K562 (cell line): Measurements from ENCODE around the gene CREB5. TPM values are rescaled to one million over a fixed set of nuclear protein-coding genes. Genes with fewer than 3 reads are reported as not detected.

Source experiments
- ATAC-seq: fragments of 200-7000 bp; cut with Tn5 transposase; 3 replicates; pipeline ENCODE4 v1.9.1; 2020; ENCODE audit warnings: moderate library complexity
- BruUV-seq: library from RNA; stranded (reverse); fragments of 400-500 nt; replicated peaks from 2 replicates; lab custom pipeline; 2021; lab: Mats Ljungman, UMichigan
- CTCF ChIA-PET: fragments of 300-600 bp; formaldehyde crosslinking; extraction: SDS; loops from one replicate; lab custom pipeline; 2021; ENCODE audit warnings: low intra/inter-chr PET ratio; lab: Yijun Ruan, JAX
- POLR2A ChIA-PET: fragments of 300-600, 350-650 bp; sonication (Branson Sonifier 250); formaldehyde crosslinking; extraction: SDS; loops from one replicate; lab custom pipeline; 2021; ENCODE audit warnings: antibody characterized with exemption, inconsistent platforms; lab: Yijun Ruan, JAX
- DNase-seq, 4 experiments: peaks; one replicate each; pipeline versions ENCODE4 v3.0.0 to v3.0.0-alpha.2; 2011 to 2018; ENCODE audit warnings: low spot score in 3 of 4, mixed read lengths in 3 of 4; ENCODE audit errors: extremely low read depth in 1 of 4
- FAIRE-seq: peaks from 2 replicates; lab custom pipeline; 2011; peaks lifted over from hg19 to GRCh38; lab: Jason Lieb, UNC
- H2AFZ ChIP-seq: 2 replicates; pipeline ENCODE4 v1.6.0; 2011; ENCODE audit warnings: low read depth, low read length, control low read depth, inconsistent platforms
- H3K27ac ChIP-seq: fragments of 200-600 bp; 3 replicates; pipeline ENCODE4 v1.8.0; 2011; ENCODE audit warnings: low read depth, mild to moderate bottlenecking, control low read depth, inconsistent platforms, low read length, moderate library complexity, mixed read lengths; ENCODE audit errors: extremely low read depth
- H3K27me3 ChIP-seq, 2 experiments: fragments of 300-600 bp in 1 of 2; 2 replicates in 1 of 2; 3 replicates in 1 of 2; pipeline versions ENCODE4 v1.6.0 to v1.8.0; 2011; ENCODE audit warnings: inconsistent platforms in 2 of 2, low read length in 2 of 2, mild to moderate bottlenecking in 1 of 2, mixed read lengths in 1 of 2, moderate library complexity in 1 of 2; ENCODE audit not compliant: control insufficient read depth in 2 of 2, insufficient read depth in 2 of 2
- H3K36me3 ChIP-seq: fragments of 300-600 bp; 3 replicates; pipeline ENCODE4 v1.8.0; 2011; ENCODE audit warnings: mild to moderate bottlenecking, low read length, inconsistent platforms; ENCODE audit not compliant: control insufficient read depth, insufficient read depth
- H3K4me1 ChIP-seq, 2 experiments: fragments of 200-600 bp in 1 of 2; replicated peaks in 1 of 2; 2 replicates in 1 of 2; 3 replicates in 1 of 2; pipeline versions ENCODE4 v1.5.1 to v1.8.0; 2011; ENCODE audit warnings: inconsistent platforms in 2 of 2, low read length in 2 of 2, mild to moderate bottlenecking in 1 of 2, mixed read lengths in 1 of 2, moderate library complexity in 1 of 2; ENCODE audit not compliant: control insufficient read depth in 2 of 2, insufficient read depth in 2 of 2
- H3K4me2 ChIP-seq: 2 replicates; pipeline ENCODE4 v1.6.1; 2011; ENCODE audit warnings: low read length, control low read depth, inconsistent platforms, mixed read lengths; ENCODE audit not compliant: insufficient read depth
- H3K4me3 ChIP-seq: fragments of 200-600 bp; sonication (generic), shearing (Covaris generic); 2 replicates; pipeline ENCODE4 v1.5.1; 2016; ENCODE audit warnings: control low read depth, inconsistent platforms
- H3K79me2 ChIP-seq: fragments of 200-600 bp; 3 replicates; pipeline ENCODE4 v1.8.0; 2011; ENCODE audit warnings: low read length, inconsistent platforms; ENCODE audit not compliant: control insufficient read depth, insufficient read depth
- H3K9ac ChIP-seq, 2 experiments: 2 replicates each; pipeline versions ENCODE4 v1.6.0 to v1.6.1; 2011; ENCODE audit warnings: low read depth in 2 of 2, low read length in 2 of 2, control low read depth in 1 of 2, inconsistent platforms in 1 of 2, mild to moderate bottlenecking in 1 of 2, mixed read lengths in 1 of 2; ENCODE audit not compliant: insufficient read depth in 1 of 2
- H3K9me1 ChIP-seq: one replicate; pipeline ENCODE4 v1.6.0; 2011; ENCODE audit warnings: inconsistent platforms, mild to moderate bottlenecking, low read length, moderate library complexity; ENCODE audit not compliant: control insufficient read depth, insufficient read depth
- H3K9me3 ChIP-seq: replicated peaks from 2 replicates; pipeline ENCODE4 v1.5.1; 2011; ENCODE audit warnings: low read depth, low read length, inconsistent platforms; ENCODE audit not compliant: control insufficient read depth, insufficient read depth
- H4K20me1 ChIP-seq: replicated peaks from 2 replicates; pipeline ENCODE4 v1.6.1; 2011; ENCODE audit warnings: low read length, inconsistent platforms, mixed read lengths; ENCODE audit not compliant: control insufficient read depth, insufficient read depth
- C11orf30 ChIP-seq: fragments of 450-650 bp; IDR thresholded peaks from 2 replicates; pipeline ENCODE4 v1.6.1; 2016; ENCODE audit warnings: low read depth, mild to moderate bottlenecking
- GTF2A2 ChIP-seq: IDR thresholded peaks from 2 replicates; pipeline ENCODE4 v1.6.1; 2016; ENCODE audit warnings: mild to moderate bottlenecking, missing genetic modification characterization, missing compliant biosample characterization
- HNRNPH1 ChIP-seq: fragments of 200-400 bp; formaldehyde crosslinking; optimal IDR thresholded peaks from 2 replicates; pipeline ENCODE3; 2017; ENCODE audit warnings: low read depth, mild to moderate bottlenecking, low read length, moderate library complexity
- ILF3 ChIP-seq: fragments of 450-650 bp; IDR thresholded peaks from 2 replicates; pipeline ENCODE4 v1.6.1; 2018; ENCODE audit warnings: antibody characterized with exemption, mild to moderate bottlenecking, moderate library complexity, borderline replicate concordance
- IRF9 ChIP-seq: fragments of 450-650 bp; IDR thresholded peaks from 2 replicates; pipeline ENCODE4 v1.6.1; 2016; ENCODE audit warnings: missing biosample characterization, missing genetic modification characterization
- KLF10 ChIP-seq: fragments of 250-450 bp; sonication (Bioruptor Pico); IDR thresholded peaks from 2 replicates; pipeline ENCODE4 v1.6.1; 2021; ENCODE audit warnings: matching md5 sums
- MBD2 ChIP-seq: sonication (generic); IDR thresholded peaks from 2 replicates; pipeline ENCODE4 v1.6.1; 2016; ENCODE audit warnings: low read depth, borderline replicate concordance
- MECOM ChIP-seq: fragments of 250-450 bp; sonication (Bioruptor Pico); IDR thresholded peaks from 2 replicates; pipeline ENCODE4 v1.8.0; 2022; ENCODE audit warnings: inconsistent platforms
- MYBL2 ChIP-seq, 2 experiments: fragments of 450-650 bp in 1 of 2; sonication (generic) in 1 of 2; formaldehyde crosslinking in 1 of 2; IDR thresholded peaks; 2 replicates each; pipeline versions ENCODE4 v1.6.1 to v1.8.1; 2017 to 2022; ENCODE audit warnings: borderline replicate concordance in 1 of 2, inconsistent platforms in 1 of 2, low read depth in 1 of 2, mild to moderate bottlenecking in 1 of 2, missing genetic modification reagents in 1 of 2, moderate library complexity in 1 of 2
- NBN ChIP-seq: fragments of 450-650 bp; IDR thresholded peaks from 2 replicates; pipeline ENCODE4 v1.6.1; 2016; ENCODE audit warnings: low read depth, mild to moderate bottlenecking
- POLR2AphosphoS2 ChIP-seq: IDR thresholded peaks from 2 replicates; pipeline ENCODE4 v1.6.1; 2012; ENCODE audit warnings: low read length, improper control_type of control experiment
- PRMT5 ChIP-seq: sonication (generic); formaldehyde crosslinking; IDR thresholded peaks from 2 replicates; pipeline ENCODE4 v1.5.0; 2020; ENCODE audit warnings: missing genetic modification reagents
- RUNX1 ChIP-seq: sonication (generic); IDR thresholded peaks from 2 replicates; pipeline ENCODE4 v1.6.1; 2016; ENCODE audit warnings: antibody characterized with exemption, low read depth
- SP2 ChIP-seq: IDR thresholded peaks from 2 replicates; pipeline ENCODE4 v1.6.1; 2011; ENCODE audit warnings: mild to moderate bottlenecking, low read depth, low read length, moderate library complexity; ENCODE audit not compliant: poor library complexity, severe bottlenecking; ENCODE audit errors: extremely low read depth
- SRSF3 ChIP-seq: fragments of 200-400 bp; formaldehyde crosslinking; IDR thresholded peaks from 2 replicates; pipeline ENCODE4 v1.6.1; 2016; ENCODE audit warnings: mild to moderate bottlenecking, low read length, moderate library complexity; ENCODE audit not compliant: insufficient read depth
- ZBTB7A ChIP-seq: IDR thresholded peaks from 2 replicates; pipeline ENCODE4 v1.6.1; 2011; ENCODE audit warnings: low read depth, mild to moderate bottlenecking, low read length, moderate library complexity, borderline replicate concordance; ENCODE audit not compliant: control insufficient read depth
- ZNF57 ChIP-seq: fragments of 450-650 bp; formaldehyde crosslinking; IDR thresholded peaks from 2 replicates; pipeline ENCODE4 v1.4.0; 2020; ENCODE audit warnings: mild to moderate bottlenecking, moderate library complexity
- WGBS: fragments of 100-300 bp; shearing (Covaris generic); methylation state at CpG from one replicate; pipeline ENCODE4 v1.1.6; 2016; ENCODE audit warnings: low coverage, mixed read lengths; ENCODE audit not compliant: insufficient coverage; ENCODE audit errors: missing lambda C conversion rate; 5-methylcytosine and 5-hydroxymethylcytosine counted together
- in situ Hi-C: fragments of 300-500 bp; cut with MboI; formaldehyde crosslinking; loops from 4 replicates; pipeline ENCODE4 v1.15.0; 2018; ENCODE audit warnings: inconsistent platforms, mixed read lengths
- intact Hi-C: fragments of 100-400 bp; cut with micrococcal nuclease; formaldehyde crosslinking; loops from 2 replicates; pipeline ENCODE4 v1.14.2; 2022
- polyA plus RNA-seq, 8 experiments: library from polyadenylated mRNA; depleted of rRNA in 4 of 8; stranded (reverse) in 5 of 8; unstranded in 3 of 8; fragments of >200 nt; fragmentation: Nextera tagmentation in 2 of 8; fragmentation: Illumina TruSeq in 1 of 8; extraction: Ambion mirVana in 2 of 8; extraction: Trizol in 1 of 8; gene quantifications; 2 replicates each; pipeline versions ENCODE4 v1.2.1 to v1.2.3, GENCODE V29; 2011 to 2014; ENCODE audit warnings: inconsistent platforms in 1 of 8, missing spikeins in 1 of 8
- total RNA-seq, 7 experiments: library from RNA; depleted of rRNA in 6 of 7; stranded (reverse); fragments of >200 nt in 6 of 7; fragmentation: Illumina TruSeq in 2 of 7; extraction: Trizol in 2 of 7; gene quantifications; 2 replicates each; pipeline versions ENCODE4 v1.2.1 to v1.2.3, GENCODE V29; 2011 to 2021; ENCODE audit warnings: low replicate concordance in 1 of 7

Gene CREB5
- total and polyA plus RNA-seq, 9 of the 15 experiments (the other 6 are each of a cell fraction or from before 2014, with no cell fraction given) = 0.33 to 6.4 (median 1.8) TPM

GRCh38 chr7:28750981-28751380, 338.7 kb downstream of the CREB5 start:
- no peak for DNase-seq
- Histone ChIP-seq H3K27ac (no peak overlapping the region), H3K4me3 (no peak overlapping the region), H3K4me2 (no peak overlapping the region), H3K36me3 (no peaks in the 10 kb centered on the region), H3K9me1 (no peaks in the 10 kb centered on the region), H3K9ac (no peak overlapping the region), H3K27me3 (no peaks in the 10 kb centered on the region), H4K20me1 (no peaks in the 10 kb centered on the region), H2AFZ (no peak overlapping the region), H3K79me2 (no peaks in the 10 kb centered on the region), H3K4me1 (no peaks in the 10 kb centered on the region), H3K9me3 (no peaks in the 10 kb centered on the region)
- no peak for FAIRE-seq
- intact Hi-C loops (no loop called here), in situ Hi-C loops (no loop called here)
- BruUV-seq = no TSS peak
- WGBS = 8% methylated on average over 5 of the region's 6 CpGs
- CTCF ChIA-PET = no interaction called here
- POLR2A ChIA-PET = no interaction called here
- TF ChIP-seq ZNF57 (CRISPR knock-in tag) (no peak), MBD2 (no peak), ILF3 (no peak), HNRNPH1 (no peak), RUNX1 (no peak)
- ATAC-seq = no peak

GRCh38 chr7:28753613-28754012, 341.3 kb downstream of the CREB5 start:
- Histone ChIP-seq H3K36me3 (no peaks in the 10 kb centered on the region), H4K20me1 (no peaks in the 10 kb centered on the region), H3K27ac (no peak overlapping the region), H3K4me2 (no peak overlapping the region), H3K79me2 (no peaks in the 10 kb centered on the region), H3K9ac (no peak overlapping the region), H3K4me3 (no peak overlapping the region), H3K9me3 (no peaks in the 10 kb centered on the region), H3K9me1 (no peaks in the 10 kb centered on the region), H3K27me3 (no peaks in the 10 kb centered on the region), H3K4me1 (no peaks in the 10 kb centered on the region), H2AFZ (no peak overlapping the region)
- intact Hi-C loops (no loop called here), in situ Hi-C loops (no loop called here)
- CTCF ChIA-PET = no interaction called here
- no peak for TF ChIP-seq SRSF3
- TF ChIP-seq PRMT5 (CRISPR knock-in tag) = no peak
- no peak for TF ChIP-seq GTF2A2
- TF ChIP-seq POLR2AphosphoS2 = no peak
- no peak for TF ChIP-seq MYBL2 (IDR thresholded peaks at IDR 0.05; ENCODE audit: low read depth)
- TF ChIP-seq MYBL2 (CRISPR knock-in tag; IDR thresholded peaks at IDR 0.05; ENCODE audit: borderline replicate concordance) = no peak
- no peak for TF ChIP-seq KLF10 (CRISPR knock-in tag)
- no peak for TF ChIP-seq MECOM
- TF ChIP-seq C11orf30 = no peak
- TF ChIP-seq ZBTB7A = no peak
- TF ChIP-seq SP2 = no peak
- TF ChIP-seq NBN = no peak
- no peak for TF ChIP-seq IRF9 (tag)
- no peak for DNase-seq
- WGBS = 0% methylated on average over 1 of the region's 1 CpG
- BruUV-seq = no TSS peak
- POLR2A ChIA-PET = no interaction called here
- ATAC-seq = no peak
- no peak for FAIRE-seq
